AG10803 (cell line): ENCODE results near the gene MRC1.

ENCODE experiments used
- DNase-seq: peaks from one replicate; pipeline ENCODE4 v3.0.0; 2010; ENCODE audit warnings: low read depth
- H3K4me3 ChIP-seq: 2 replicates; pipeline ENCODE4 v1.5.1; 2011; ENCODE audit warnings: mild to moderate bottlenecking, low read length, control low read depth
- CTCF ChIP-seq: conservative IDR thresholded peaks from 2 replicates; pipeline ENCODE4 v1.5.1; 2011; ENCODE audit warnings: mild to moderate bottlenecking, low read length, control low read depth, inconsistent platforms

Gene MRC1

GRCh38 chr10:17795813-17796594 is 13.1 kb upstream of the MRC1 start:
- no peak for TF ChIP-seq CTCF
- no peak overlapping the region for H3K4me3 ChIP-seq
- DNase-seq = no peak

- DNase-seq = no peak
- H3K4me3 ChIP-seq = no peak overlapping the region
- TF ChIP-seq CTCF = no peak; the same call in 1 of the 2 replicates
These were observed 7.6 kb upstream of the MRC1 start for GRCh38 chr10:17801507-17801906.

- H3K4me3 ChIP-seq = no peak overlapping the region
- TF ChIP-seq CTCF = no peak
- no peak for DNase-seq
These were observed 6.8 kb upstream of the MRC1 start for GRCh38 chr10:17802350-17802749.

- no peak for TF ChIP-seq CTCF
- no peak for DNase-seq
- H3K4me3 ChIP-seq = no peak overlapping the region
These were observed 6.2 kb upstream of the MRC1 start for GRCh38 chr10:17802976-17803375.

- no peak for DNase-seq
- TF ChIP-seq CTCF = no peak
- no peak overlapping the region for H3K4me3 ChIP-seq
These were observed 3.8 kb upstream of the MRC1 start for GRCh38 chr10:17805330-17805729.

DNA sequence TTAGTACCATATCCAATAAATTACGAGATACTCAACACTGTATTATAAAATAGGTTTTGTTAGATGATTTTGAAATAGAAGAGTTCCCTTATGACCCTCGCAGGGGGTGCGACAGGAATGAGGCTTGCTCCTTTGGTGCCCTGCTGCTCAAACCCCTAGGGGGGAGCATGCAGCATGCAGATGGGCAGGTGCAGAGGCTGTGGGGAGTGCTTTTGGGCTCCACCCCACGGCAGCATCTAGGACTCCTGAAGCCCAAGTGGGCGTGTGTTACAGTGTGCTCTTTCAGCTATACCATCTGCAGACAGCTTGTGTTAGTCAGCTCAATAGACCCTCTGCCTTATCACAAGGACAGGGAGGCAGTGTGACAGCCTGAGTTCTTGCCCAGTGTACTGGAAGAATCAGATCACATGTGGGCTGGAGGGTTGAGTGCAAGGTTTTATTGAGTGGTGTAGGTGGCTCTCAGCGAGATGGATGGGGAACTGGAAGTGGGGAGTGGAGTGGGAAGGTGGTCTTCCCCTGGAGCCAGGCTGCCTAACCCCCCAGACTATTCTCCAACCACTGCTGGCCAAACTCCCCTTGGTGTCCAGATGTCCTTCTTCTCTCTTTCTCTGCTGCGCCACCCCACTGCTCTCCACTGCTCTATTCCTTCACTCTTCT is 3.1 kb upstream of the MRC1 start:
- TF ChIP-seq CTCF = no peak
- no peak overlapping the region for H3K4me3 ChIP-seq
- no peak for DNase-seq
